ENCODE data around the gene CENPM.

The CENPM gene

GRCh38 chr22:41898645-41899044 is 48.3 kb downstream of the CENPM start:
- no peak for DNase-seq (ENCODE audit: low read depth)

GRCh38 chr22:41893591-41894375 is 53.2 kb downstream of the CENPM start:
- DNase-seq (ENCODE audit: low read depth), result no peak
- TF ChIP-seq CTCF (IDR thresholded peaks at IDR 0.05; ENCODE audit: insufficient read depth, low read depth, low read length, missing control alignments), result no peak
- no peak overlapping the region for H3K4me3 ChIP-seq (ENCODE audit: low read depth, low read length)

More at GRCh38 chr22:41898645-41899044, 48.3 kb downstream of the CENPM start:
- no peak overlapping the region for H3K4me3 ChIP-seq (ENCODE audit: low read depth, low read length)
- TF ChIP-seq CTCF (IDR thresholded peaks at IDR 0.05; ENCODE audit: insufficient read depth, low read depth, low read length, missing control alignments), result no peak

- DNase-seq (ENCODE audit: low read depth), result no peak
- H3K4me3 ChIP-seq (ENCODE audit: low read depth, low read length), result no peak overlapping the region
- TF ChIP-seq CTCF (IDR thresholded peaks at IDR 0.05; ENCODE audit: insufficient read depth, low read depth, low read length, missing control alignments), result no peak
Observed at GRCh38 chr22:41892721-41893120, 54.2 kb downstream of the CENPM start.

- DNase-seq (ENCODE audit: low read depth), result no peak
- TF ChIP-seq CTCF (IDR thresholded peaks at IDR 0.05; ENCODE audit: insufficient read depth, low read depth, low read length, missing control alignments), result no peak
- no peak overlapping the region for H3K4me3 ChIP-seq (ENCODE audit: low read depth, low read length)
Observed at GRCh38 chr22:41891407-41891806, 55.5 kb downstream of the CENPM start.
